Activated CD8-positive, alpha-beta memory T cell treated with anti-CD3 and anti-CD28 coated beads for 4 hours (primary cell): ENCODE measurements around the gene SLC46A1.
A peak's percentile ranks its signal among the peaks of the same experiment; 100 is the strongest.

Source experiments
- DNase-seq, 2 donors: peaks; one replicate each; pipeline ENCODE4 v3.0.0-alpha.2; 2020; ENCODE audit warnings: low read depth in 2 of 2

SLC46A1 gene

GRCh38 chr17:28379814-28380801 is 25.9 kb downstream of the SLC46A1 start:
- DNase-seq, result no peak

- no peak for DNase-seq
These were observed 33.1 kb downstream of the SLC46A1 start for GRCh38 chr17:28372945-28373274.

DNA sequence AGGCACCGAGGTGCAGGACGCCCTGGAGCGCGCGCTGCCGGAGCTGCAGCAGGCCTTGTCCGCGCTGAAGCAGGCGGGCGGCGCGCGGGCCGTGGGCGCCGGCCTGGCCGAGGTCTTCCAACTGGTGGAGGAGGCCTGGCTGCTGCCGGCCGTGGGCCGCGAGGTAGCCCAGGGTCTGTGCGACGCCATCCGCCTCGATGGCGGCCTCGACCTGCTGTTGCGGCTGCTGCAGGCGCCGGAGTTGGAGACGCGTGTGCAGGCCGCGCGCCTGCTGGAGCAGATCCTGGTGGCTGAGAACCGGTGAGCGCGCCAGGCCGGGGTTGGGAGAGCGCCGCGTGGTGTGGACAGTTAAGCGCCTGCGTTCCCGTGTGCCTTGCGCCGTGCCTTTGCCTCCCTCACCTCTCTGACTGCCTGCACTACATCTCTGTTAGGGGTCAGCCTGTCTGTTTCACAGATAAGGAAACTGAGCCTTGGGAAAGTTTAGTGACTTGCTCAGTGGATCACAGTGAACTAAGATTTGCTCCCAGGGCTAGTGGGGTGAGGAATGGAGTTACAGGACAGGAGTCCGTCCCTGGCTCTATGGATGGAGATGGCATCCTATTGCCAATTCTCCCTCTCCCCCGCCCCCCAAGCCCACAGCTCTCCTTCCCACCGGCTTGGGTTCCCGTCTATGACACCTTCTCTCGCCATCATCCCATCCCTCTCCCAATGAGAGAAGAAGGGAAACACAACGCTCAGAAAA is 33.6 kb downstream of the SLC46A1 start:
- no peak for DNase-seq

DNA sequence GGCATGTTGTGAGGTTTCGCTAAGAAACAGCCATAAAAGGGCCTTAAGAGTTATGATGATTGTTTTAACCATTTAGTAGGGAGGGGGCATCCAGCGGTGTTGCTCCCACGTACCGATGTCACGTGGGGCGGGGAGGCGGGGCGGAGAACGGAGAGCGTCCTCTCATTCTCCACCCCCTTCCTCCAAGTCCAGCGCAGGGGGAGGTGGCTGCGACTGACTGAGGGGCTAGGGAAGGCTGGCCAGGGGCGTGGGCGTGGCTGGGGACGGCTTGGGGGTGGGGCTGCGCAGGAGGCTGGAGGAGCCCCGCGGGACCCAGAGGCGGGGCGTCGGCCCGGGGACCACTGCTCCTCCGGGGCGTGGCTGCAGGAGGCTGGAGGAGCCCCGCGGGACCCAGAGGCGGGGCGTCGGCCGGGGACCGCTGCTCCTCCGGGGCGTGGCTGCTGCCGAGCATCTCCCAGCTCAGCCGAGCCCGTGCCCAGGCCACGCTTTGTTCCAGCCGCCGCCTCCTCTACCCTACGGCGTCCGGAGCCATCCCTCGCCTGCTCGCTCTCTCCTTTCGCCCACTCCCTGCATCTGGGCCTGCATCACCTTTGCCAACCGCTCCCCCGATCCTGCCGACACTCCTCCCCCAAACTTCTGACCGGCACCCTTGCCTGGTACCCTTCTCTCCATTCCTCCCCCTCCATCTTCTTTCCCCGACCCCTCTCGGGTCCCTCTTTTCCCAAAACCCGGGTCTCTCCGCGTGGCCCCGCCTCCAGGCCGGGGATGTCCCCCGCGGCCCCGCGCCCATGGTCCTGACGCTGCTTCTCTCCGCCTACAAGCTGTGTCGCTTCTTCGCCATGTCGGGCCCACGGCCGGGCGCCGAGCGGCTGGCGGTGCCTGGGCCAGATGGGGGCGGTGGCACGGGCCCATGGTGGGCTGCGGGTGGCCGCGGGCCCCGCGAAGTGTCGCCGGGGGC is 34.5 kb downstream of the SLC46A1 start, which contains the start of gene SARM1:
Gene SARM1 (plus strand): TSS at position 450 of the 958 bp plus-strand sequence. CDS start 339 bp downstream, at position 789.
- DNase-seq, result peak; percentile 65 to 66

DNA sequence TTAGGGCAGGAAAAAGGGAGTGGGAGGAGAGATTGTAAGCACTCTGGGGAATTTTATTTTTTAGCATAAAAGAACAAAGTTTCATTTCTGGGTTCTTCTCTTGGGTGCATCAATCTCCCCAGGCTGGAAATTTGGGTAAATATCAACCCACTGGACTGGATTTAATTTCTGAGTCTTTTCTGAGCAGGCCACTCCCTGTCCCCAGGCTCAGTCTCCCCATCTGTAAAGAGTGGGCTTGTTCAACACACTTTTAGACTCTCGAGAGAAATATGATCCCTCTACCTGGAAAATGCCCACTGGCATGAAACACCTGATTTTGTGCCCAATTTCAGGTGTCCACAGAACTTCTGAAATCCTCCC is 35.3 kb downstream of the SLC46A1 start:
- no peak for DNase-seq

- no peak for DNase-seq
These were observed 35.8 kb downstream of the SLC46A1 start, which contains the start of gene VTN for GRCh38 chr17:28370035-28370743. Gene VTN (minus strand): TSS chr17:28370307. CDS start chr17:28370203, 104 bp downstream.

- DNase-seq, result no peak
These were observed 36.4 kb downstream of the SLC46A1 start for GRCh38 chr17:28369684-28370034.

DNA sequence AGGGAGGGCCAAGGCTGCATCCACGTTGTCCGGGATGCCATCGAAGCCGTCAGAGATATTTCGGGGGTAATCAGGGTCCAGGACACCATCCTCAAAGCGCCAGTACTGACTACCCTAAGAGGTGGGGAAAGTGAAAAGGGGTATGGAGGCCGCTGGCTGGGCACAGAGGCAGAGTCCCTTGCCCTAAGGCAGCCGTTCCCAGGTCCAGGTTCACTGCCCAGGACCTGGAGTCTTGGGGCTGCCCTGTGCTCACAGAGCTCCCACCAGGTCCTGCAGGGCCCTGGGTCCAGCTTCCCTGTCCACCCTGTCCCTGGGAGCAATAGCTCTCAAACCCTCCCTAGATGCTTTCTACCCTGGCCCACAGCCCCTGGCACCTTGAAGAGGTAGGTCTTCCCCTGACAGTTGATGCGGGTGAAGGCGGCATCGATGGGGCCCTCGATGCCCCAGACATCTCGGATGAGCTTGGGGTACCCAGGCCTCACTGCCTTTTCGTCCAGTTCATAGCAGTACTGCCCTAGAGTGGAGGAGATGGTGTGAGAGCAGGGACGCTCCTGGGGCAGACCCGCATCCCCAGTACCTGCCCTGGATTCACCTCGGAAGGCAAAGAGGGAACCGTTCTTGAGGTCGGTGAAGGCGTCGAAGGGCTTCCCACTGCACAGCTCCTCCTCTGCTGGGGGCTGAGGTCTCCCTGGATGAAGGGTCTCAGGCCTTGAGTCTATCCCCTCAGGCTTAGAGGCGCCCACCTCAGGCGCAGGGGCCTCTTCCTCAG is 36.9 kb downstream of the SLC46A1 start:
- DNase-seq, result no peak

DNA sequence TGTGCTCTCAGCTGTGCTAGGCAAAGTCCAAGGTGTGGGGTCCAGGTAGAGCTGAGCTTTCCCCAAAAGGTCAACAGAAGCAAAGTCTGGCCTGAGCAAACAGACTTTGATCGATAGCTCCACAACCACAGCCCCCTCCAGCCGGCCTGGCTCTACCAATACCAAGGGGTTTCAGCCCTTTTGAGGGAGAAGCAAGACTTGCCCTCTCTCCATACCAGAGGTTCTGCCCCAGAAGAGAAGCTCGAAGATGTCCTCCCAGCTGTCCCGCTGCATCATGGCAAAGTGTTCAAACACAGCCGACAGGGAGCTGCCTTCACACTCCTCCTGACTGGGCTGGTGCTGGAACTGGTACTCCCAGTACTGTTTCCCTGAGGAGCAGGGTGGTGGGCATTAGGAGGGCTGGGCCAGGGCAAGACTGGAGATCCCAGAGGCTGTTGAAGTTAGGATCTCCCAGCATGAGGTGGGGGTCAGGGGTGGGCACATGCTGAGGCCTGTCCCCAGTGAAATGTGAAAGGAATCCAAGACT is 37.6 kb downstream of the SLC46A1 start:
- no peak for DNase-seq

DNA sequence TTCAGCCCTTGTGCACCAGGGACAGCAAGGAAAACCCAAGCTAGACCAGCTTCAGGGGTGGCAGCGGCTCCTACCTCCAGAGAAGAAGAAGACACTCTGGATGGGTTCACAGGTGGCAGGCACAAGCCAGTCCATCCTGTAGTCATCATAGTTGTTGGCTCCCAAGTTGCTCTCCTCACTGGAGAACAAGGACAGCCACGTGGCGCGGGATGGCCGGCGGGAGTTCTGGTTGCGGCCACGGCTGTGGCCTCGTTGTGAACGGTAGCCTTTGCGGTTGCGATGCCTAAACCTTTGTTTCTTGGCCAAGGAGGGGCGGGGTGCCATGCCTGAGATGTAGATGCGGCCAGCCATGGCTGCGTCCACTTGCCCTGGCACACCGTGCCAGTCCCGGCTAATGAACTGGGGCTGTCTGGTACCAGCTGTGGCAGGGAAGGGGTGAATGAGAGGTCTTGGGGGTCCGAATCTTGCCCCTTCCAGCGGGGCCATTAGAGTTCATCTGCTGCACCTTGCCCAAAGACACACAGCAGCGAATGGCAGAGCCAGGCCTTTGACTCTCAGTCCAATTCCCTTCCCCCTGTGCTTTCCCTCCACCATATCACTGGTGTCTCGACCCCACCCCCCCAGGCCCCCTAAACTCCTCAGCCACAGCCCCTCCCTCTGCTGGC is 38.2 kb downstream of the SLC46A1 start:
- no peak for DNase-seq

DNA sequence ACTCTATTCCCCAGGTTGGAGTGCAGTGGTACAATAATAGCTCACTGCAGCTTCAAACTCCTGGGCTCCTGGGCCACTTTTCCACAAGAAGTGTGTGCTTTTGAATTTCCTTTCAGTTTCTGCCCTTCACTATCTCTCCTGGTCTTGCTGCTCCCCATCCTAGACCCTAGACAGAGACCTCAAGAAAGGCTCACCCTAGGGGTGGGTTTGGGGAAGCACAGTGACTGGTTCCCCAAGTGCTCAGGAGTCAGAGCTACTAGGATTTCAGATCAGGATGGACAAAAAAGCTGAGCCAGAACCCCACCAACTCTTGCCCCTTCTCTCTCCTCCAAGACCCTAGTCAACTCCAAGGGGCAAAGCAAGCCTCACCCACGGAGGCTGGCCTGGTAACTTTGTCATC is 39.4 kb downstream of the SLC46A1 start:
- DNase-seq, result no peak

DNA sequence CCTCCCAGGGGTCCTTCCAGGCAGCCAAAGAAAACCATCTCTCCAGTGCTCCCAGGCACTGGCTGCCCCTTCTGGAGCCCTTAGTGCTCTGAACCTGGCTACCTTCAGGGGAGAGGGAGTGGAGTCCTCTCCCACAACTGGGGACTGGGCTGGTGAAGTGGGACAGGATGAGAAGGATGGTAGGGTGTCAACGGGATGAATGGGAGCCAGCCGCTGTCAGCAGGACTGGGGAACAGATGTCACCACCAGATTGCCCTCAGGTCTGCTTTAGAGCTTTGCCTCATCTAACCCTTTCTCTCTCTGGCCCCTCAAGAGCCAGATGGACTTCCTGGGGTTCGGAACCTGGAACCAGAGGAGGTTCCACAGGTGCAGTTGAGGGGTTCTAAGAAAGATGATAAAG is 40.5 kb downstream of the SLC46A1 start:
- DNase-seq, result no peak

- DNase-seq, result no peak
These were observed 41.2 kb downstream of the SLC46A1 start, which contains the start of gene SEBOX for GRCh38 chr17:28364665-28365363. Gene SEBOX (minus strand): TSS chr17:28365199. CDS start chr17:28365151, 48 bp downstream.

- DNase-seq, result no peak
These were observed 42.0 kb downstream of the SLC46A1 start for GRCh38 chr17:28363776-28364650.

DNA sequence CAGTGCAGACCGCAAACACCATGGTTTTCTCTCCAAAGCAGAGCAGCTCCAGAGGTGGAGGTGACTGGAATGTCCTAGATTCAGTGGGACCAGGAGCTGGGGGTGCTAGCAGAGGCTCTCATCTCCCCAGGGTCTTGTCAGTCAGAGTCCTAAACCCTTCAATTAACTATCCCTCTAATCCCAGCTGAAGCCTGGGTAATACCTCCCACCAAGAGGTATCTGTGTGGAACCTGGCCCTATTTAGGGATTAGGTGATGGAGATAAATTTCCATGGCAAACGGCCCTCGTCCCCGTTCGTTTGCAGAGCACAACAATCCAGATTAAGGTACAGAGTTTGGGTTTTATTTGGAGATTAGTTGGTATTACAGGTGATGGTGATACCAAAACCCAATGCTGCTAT is 42.8 kb downstream of the SLC46A1 start:
- no peak for DNase-seq

DNA sequence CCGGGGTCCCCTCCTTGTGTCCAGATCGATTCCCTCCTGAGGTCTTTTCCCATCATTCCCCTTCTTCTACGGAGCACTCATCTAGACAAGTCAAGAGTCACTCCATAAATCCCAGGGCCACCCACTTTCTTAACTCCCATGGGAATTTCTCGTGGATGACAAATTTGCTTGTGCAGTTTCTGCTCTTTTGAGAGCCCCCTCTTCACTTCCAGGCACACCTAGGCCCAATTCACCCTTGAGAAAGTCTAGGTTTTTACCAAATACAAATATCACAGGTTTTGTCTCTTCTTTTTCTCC is 48.2 kb downstream of the SLC46A1 start:
- no peak for DNase-seq

DNA sequence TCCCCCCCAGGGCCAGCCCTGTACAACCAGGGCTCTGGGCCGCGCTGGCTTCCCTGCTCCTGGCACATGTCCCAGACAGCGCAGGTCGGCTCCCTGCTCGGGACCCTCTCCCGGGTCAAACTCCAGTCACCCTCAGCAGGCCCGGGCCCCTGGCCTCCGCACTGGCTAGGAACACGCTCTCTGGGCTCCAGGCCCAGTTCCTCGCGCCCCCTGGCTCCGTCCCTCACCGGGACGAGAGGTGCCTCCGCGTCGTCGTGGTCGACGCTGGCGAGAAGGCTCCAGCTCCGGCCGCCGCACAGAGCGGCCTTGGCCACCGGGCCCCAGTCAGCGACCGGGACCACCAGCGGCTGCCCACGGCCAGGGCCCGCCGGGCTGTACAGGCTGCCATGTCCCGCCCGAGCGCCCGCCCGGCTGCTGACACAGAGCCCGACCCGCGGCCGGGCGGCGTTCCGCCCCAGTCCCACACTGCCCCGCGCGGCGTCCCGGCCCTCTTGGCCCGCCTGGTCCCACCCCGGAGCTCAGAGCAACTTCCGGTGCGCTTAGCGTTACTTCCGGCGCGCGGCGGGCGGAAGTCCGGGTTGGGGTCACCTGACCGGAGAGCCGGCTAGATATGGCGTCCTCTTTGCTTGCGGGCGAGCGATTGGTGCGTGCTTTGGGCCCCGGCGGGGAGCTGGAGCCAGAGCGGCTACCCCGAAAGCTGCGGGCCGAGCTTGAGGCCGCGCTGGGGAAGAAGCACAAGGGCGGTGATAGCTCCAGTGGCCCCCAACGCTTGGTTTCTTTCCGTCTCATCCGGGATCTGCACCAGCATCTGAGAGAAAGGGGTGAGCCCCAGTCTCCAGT is 48.7 kb downstream of the SLC46A1 start, which contains the start of gene POLDIP2:
Gene POLDIP2 (minus strand): TSS at position 467 of the 840 bp plus-strand sequence. CDS start 79 bp downstream, at position 388.
- DNase-seq, result peak; percentile 91 to 93
